Measurements from ENCODE around the gene DMRTB1. TPM values are rescaled to one million over a fixed set of nuclear protein-coding genes. Genes with fewer than 3 reads are reported as not detected.
A peak's percentile ranks its signal among the peaks of the same experiment; 100 is the strongest.

The DMRTB1 gene
- total RNA-seq, 1 donor from 2014 or later, result not detected

DNA sequence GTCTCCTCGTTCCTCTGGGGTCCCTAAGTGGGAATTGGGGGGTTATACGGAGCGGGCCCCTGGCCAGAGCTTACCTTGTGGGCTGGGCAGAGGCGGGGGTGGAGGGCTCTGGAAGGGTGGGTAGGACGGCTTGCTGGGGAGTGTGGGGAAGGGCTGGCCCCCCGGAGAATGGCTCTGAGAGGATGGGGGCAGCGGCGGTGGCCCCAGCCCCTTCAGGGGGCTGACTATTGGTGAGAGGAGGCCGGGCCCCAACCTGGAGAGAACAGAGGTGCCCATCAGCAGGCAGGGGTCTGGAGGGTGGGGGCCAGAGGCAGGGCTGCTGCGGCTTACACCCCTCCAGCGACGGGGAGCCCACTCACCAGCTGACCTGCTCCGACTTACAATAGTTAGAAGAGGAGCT lies 50.6 kb downstream of the DMRTB1 start:
- Histone ChIP-seq H3K27ac (no peak overlapping the region), H3K36me3 (no peaks in the 10 kb centered on the region), H3K4me3 (no peak overlapping the region), H3K27me3 (ENCODE audit: low read depth) (no peaks in the 10 kb centered on the region), H3K9me3 (no peaks in the 10 kb centered on the region), H3K4me1 (no peaks in the 10 kb centered on the region)
- TF ChIP-seq, protein P1, sequence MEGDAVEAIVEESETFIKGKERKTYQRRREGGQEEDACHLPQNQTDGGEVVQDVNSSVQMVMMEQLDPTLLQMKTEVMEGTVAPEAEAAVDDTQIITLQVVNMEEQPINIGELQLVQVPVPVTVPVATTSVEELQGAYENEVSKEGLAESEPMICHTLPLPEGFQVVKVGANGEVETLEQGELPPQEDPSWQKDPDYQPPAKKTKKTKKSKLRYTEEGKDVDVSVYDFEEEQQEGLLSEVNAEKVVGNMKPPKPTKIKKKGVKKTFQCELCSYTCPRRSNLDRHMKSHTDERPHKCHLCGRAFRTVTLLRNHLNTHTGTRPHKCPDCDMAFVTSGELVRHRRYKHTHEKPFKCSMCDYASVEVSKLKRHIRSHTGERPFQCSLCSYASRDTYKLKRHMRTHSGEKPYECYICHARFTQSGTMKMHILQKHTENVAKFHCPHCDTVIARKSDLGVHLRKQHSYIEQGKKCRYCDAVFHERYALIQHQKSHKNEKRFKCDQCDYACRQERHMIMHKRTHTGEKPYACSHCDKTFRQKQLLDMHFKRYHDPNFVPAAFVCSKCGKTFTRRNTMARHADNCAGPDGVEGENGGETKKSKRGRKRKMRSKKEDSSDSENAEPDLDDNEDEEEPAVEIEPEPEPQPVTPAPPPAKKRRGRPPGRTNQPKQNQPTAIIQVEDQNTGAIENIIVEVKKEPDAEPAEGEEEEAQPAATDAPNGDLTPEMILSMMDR (IDR thresholded peaks at IDR 0.05), result no peak
- no peak for ATAC-seq
- intact Hi-C loops (cut with DNase I), result no loop called here
- DNase-seq, result no peak

DNA sequence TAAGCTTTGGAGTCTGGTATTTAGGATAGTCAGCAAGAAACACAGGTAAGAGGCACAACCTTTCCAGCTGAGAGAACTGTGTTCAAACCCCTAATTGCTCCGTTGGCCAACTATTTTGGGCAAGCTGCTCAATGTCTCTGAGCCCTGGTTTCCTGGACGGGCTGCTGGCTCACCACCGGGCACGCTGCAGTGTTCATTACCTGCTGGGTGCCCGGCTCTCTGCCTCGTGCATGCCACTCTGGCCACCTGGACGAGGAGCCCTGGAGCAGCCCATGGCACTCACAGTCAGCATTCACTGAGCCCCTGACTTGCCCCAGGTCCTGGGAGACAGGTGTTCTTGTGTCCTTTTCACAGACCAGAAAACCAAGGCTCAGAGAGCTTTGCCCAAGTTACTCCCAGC lies 51.0 kb downstream of the DMRTB1 start:
- DNase-seq, result no peak

DNA sequence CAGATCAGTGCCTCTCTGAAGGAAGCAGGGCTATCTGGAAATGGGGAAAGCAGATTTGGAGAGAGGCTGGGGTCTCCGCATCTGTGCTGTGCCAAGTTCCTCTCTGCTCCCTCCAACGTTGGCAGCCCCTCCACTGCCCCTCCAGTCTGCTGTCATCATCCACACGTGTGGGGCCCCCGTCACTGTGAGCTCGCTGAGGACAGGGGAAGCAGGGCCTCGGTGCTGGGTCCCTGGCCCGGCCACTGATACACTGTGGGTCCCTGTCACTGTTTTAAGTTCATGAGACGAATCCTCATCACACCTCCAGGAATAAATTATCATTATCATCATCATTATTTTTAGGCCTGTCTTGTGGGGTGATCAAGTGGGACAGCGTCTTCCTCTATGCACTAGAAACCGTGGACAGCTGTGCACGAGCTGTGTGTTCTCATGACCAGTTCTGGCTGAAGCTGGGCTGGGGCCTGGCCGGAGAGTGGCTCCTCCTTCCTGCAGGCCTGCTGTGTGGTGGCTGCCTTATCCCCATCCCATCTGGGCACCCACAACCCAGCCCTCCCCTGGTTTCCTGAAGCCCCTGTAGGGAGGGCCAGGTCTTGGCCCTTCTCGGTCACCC lies 52.2 kb downstream of the DMRTB1 start:
- Histone ChIP-seq H3K27me3 (ENCODE audit: low read depth) (no peaks in the 10 kb centered on the region), H3K36me3 (no peaks in the 10 kb centered on the region), H3K27ac (no peak overlapping the region), H3K4me1 (no peaks in the 10 kb centered on the region), H3K4me3 (no peak overlapping the region), H3K9me3 (no peaks in the 10 kb centered on the region)
- TF ChIP-seq, protein P1 (IDR thresholded peaks at IDR 0.05), result no peak
- ATAC-seq (no peak), DNase-seq (no peak)
- intact Hi-C loops (cut with DNase I), result no loop called here

More for the DNA sequence above, 51.0 kb downstream of the DMRTB1 start:
- Histone ChIP-seq H3K27me3 (ENCODE audit: low read depth) (no peaks in the 10 kb centered on the region), H3K4me3 (no peak overlapping the region), H3K27ac (no peak overlapping the region), H3K4me1 (no peaks in the 10 kb centered on the region), H3K9me3 (no peaks in the 10 kb centered on the region), H3K36me3 (no peaks in the 10 kb centered on the region)
- TF ChIP-seq, protein P1 (IDR thresholded peaks at IDR 0.05), result no peak
- no peak for ATAC-seq
- intact Hi-C loops (cut with DNase I), result no loop called here

DNA sequence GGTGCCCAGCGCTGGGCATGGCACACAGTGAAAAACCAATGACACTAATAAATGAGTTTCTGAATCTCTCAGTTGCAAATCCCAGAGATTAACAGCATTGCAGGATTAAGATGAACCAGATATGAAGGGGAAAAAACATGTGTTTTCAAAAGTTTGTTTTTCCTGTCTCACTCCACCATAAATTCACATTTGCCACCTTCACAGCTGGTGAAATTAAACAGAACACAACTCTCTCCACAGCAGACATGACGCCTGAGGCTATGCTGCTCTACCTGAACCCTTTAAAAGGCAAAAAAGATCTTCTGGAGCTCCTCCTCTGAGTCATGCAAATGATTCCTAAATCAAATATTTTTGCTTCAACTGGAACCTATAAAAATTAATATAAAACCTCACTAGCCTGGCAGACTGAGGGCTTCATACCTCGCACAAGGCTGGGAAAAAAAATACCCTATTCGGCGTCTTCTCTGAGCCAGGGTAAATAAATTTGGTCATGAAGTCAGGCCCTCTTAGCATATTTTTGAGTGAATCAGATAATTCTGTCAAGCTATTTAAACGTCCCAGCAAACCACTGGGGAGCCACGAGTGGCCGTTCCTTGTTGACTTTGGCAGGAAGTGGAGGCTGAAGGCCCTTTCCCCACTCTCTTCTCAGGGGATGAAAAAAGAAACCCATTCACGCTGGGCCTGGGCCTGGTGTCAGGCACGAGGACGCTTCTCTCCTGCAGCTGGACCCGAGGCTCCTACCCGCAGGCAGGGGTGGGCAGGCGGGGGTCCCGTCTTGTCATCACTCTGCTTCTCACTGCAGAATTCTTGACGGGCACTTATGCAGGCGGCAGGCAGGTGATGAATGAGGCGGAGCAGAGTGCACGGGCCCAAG lies 53.0 kb downstream of the DMRTB1 start:
- Histone ChIP-seq H3K9me3 (no peaks in the 10 kb centered on the region), H3K27ac (no peak overlapping the region), H3K27me3 (ENCODE audit: low read depth) (no peaks in the 10 kb centered on the region), H3K4me1 (no peaks in the 10 kb centered on the region), H3K36me3 (no peaks in the 10 kb centered on the region), H3K4me3 (no peak overlapping the region)
- TF ChIP-seq, protein P1 (IDR thresholded peaks at IDR 0.05), result no peak
- no peak for DNase-seq
- intact Hi-C loops (cut with DNase I), result no loop called here
- ATAC-seq, result peak; percentile 31 to 72

DNA sequence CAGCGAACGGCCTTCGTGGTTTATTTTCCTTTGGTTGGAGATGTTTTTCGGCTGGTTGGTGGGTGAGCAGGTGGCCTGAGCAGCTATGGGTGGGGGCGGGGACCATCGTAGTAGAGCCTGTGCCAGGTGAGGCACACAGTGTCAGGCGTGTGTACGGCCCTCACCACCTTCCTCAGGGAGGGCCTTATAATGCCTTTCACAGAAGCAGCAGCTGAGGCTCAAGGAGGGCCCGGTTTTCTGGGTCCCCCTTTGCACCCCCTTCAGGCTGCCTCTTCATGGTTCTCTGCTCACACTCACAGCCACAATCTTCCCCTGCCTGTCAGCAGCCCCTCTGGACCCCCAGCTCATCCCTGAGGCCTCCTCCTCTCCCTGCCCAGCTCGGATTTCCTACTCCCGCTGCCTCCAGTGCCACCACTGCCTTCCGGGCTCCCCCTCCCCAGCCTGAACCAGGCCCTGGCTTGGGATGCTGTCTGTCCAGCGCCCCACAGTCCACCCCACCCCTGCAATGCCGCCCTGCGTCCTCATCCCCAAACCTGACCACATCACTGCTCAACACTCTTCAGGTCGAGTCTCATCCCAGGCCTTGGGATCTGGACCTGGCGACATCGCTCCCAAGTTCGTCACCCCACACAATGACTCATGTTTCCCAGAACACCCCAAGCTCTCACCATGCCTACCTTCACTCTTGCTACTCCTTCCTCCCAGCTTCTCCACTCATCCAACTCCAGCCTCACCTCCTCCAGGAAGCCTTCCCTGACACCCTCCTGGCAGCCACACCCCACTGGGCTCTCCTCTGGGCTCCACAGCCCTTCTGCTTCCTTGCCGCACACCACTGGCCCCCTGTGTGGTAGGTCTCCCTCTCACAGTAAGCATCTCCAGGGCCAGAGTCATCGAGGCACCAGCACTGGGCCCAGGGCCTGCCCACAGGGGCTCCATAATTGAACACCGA lies 53.9 kb downstream of the DMRTB1 start:
- Histone ChIP-seq H3K36me3 (no peaks in the 10 kb centered on the region), H3K9me3 (no peaks in the 10 kb centered on the region), H3K27ac (no peak overlapping the region), H3K4me1 (no peaks in the 10 kb centered on the region), H3K27me3 (ENCODE audit: low read depth) (no peaks in the 10 kb centered on the region), H3K4me3 (no peak overlapping the region)
- ATAC-seq (peak in 1 of 2 donors; percentile 11), DNase-seq (no peak)
- intact Hi-C loops (cut with DNase I), result no loop called here
- TF ChIP-seq, protein P1 (IDR thresholded peaks at IDR 0.05), result no peak

Measured in lower lobe of right lung (tissue), 2 donors.